Measurements from ENCODE around the gene PPP1R9A.

- no peak for TF ChIP-seq POLR2AphosphoS5 (IDR thresholded peaks at IDR 0.05)
- no peak for TF ChIP-seq POLR2A (IDR thresholded peaks at IDR 0.05)
- TF ChIP-seq CTCF (IDR thresholded peaks at IDR 0.05) = no peak
- TF ChIP-seq EP300 (IDR thresholded peaks at IDR 0.05) = no peak
Measured at GRCh38 chr7:94955807-94956206, 48.4 kb downstream of the PPP1R9A start.

All from gastroesophageal sphincter (tissue), 3 donors.